Panc1 (cell line): ENCODE measurements around the gene MAPK10. TPM values are rescaled to one million over a fixed set of nuclear protein-coding genes. Genes with fewer than 3 reads are reported as not detected.

Source experiments
- ATAC-seq: fragments of 200-7000 bp; cut with Tn5 transposase; 2 replicates; pipeline ENCODE4 v1.9.1; 2020; ENCODE audit warnings: mild to moderate bottlenecking, moderate library complexity
- BruUV-seq: library from RNA; stranded (reverse); fragments of 400-500 nt; replicated peaks from 2 replicates; lab custom pipeline; 2021; lab: Mats Ljungman, UMichigan
- CTCF ChIA-PET: fragments of 300-600 bp; sonication (Branson Sonifier 250); formaldehyde crosslinking; loops from one replicate; lab custom pipeline; 2022; ENCODE audit warnings: antibody characterized with exemption; lab: Charles Lee
- POLR2A ChIA-PET: fragments of 300-600 bp; sonication (Branson Sonifier 250); formaldehyde crosslinking; loops from one replicate; lab custom pipeline; 2022; ENCODE audit warnings: antibody characterized with exemption; lab: Charles Lee
- DNase-seq: peaks from one replicate; pipeline ENCODE4 v3.0.0-alpha.2; 2010; ENCODE audit warnings: low read depth, low spot score
- H3K27ac ChIP-seq: 2 replicates; pipeline ENCODE4 v1.5.1; 2011; ENCODE audit warnings: mild to moderate bottlenecking, low read length, inconsistent platforms
- H3K27me3 ChIP-seq: fragments of 200-500 bp; sonication (Bioruptor generic); 2 replicates; pipeline ENCODE4 v1.6.0; 2014; ENCODE audit warnings: low read length, inconsistent platforms; ENCODE audit not compliant: control insufficient read depth, insufficient read depth
- H3K36me3 ChIP-seq: fragments of 200-500 bp; sonication (Bioruptor generic); 2 replicates; pipeline ENCODE4 v1.5.1; 2014; ENCODE audit warnings: inconsistent platforms, mild to moderate bottlenecking, low read length, moderate library complexity; ENCODE audit not compliant: control insufficient read depth, insufficient read depth
- H3K4me1 ChIP-seq: 2 replicates; pipeline ENCODE4 v1.5.1; 2011; ENCODE audit warnings: inconsistent platforms, mild to moderate bottlenecking, low read length, moderate library complexity; ENCODE audit not compliant: control insufficient read depth, insufficient read depth
- H3K4me3 ChIP-seq, 2 experiments: 2 replicates each; pipeline ENCODE4 v1.5.1; 2011 to 2012; ENCODE audit warnings: low read depth in 2 of 2, low read length in 2 of 2, mild to moderate bottlenecking in 2 of 2, inconsistent platforms in 1 of 2, moderate library complexity in 1 of 2
- H3K9me3 ChIP-seq: fragments of 200-500 bp; sonication (Bioruptor generic); 2 replicates; pipeline ENCODE4 v1.5.1; 2014; ENCODE audit warnings: low read depth, mild to moderate bottlenecking, inconsistent platforms, low read length, moderate library complexity; ENCODE audit not compliant: control insufficient read depth, insufficient read depth
- CTCF ChIP-seq: fragments of 450-650 bp; IDR thresholded peaks from 2 replicates; pipeline ENCODE4 v1.5.1; 2017; ENCODE audit warnings: mild to moderate bottlenecking
- POLR2AphosphoS5 ChIP-seq: IDR thresholded peaks from 2 replicates; pipeline ENCODE4 v1.6.1; 2012; ENCODE audit warnings: mild to moderate bottlenecking, low read depth, low read length, moderate library complexity
- REST ChIP-seq, 2 experiments: IDR thresholded peaks; 2 replicates each; pipeline ENCODE4 v1.6.1; 2011 to 2012; ENCODE audit warnings: low read depth in 2 of 2, control low read depth in 1 of 2, low read length in 1 of 2, mild to moderate bottlenecking in 1 of 2, moderate library complexity in 1 of 2; ENCODE audit not compliant: insufficient read depth in 1 of 2
- SIN3A ChIP-seq: IDR thresholded peaks from 2 replicates; pipeline ENCODE4 v1.6.1; 2012; ENCODE audit warnings: low read depth, mild to moderate bottlenecking, low read length, moderate library complexity, borderline replicate concordance; ENCODE audit not compliant: insufficient read depth
- TCF7L2 ChIP-seq: IDR thresholded peaks from 2 replicates; pipeline ENCODE4 v1.6.1; 2011; ENCODE audit warnings: mild to moderate bottlenecking, low read depth, low read length, inconsistent platforms
- in situ Hi-C: cut with HindIII; loops from 2 replicates; pipeline ENCODE4 v1.10.0; 2016; ENCODE audit warnings: low sequenced_read_pairs, low pct_unique_long_range_greater_than_20kb
- intact Hi-C: fragments of 100-400 bp; cut with micrococcal nuclease; formaldehyde crosslinking; loops from one replicate; pipeline ENCODE4 v1.10.0; 2022; ENCODE audit not compliant: unreplicated experiment
- total RNA-seq: library from RNA; stranded (reverse); gene quantifications from one replicate; pipeline ENCODE4 v1.2.1, GENCODE V29; 2021; ENCODE audit not compliant: unreplicated experiment

Gene MAPK10
- total RNA-seq, 1 experiment from 2014 or later = 0.85 TPM

- no peak for TF ChIP-seq REST (IDR thresholded peaks at IDR 0.05; ENCODE audit: insufficient read depth in 1 of 2, low read depth in 2 of 2, low read length in 1 of 2)
- no peak for TF ChIP-seq TCF7L2
- no peak for TF ChIP-seq SIN3A
- no peak for TF ChIP-seq POLR2AphosphoS5
- TF ChIP-seq CTCF = no peak
- Histone ChIP-seq H3K9me3 (no peaks in the 10 kb centered on the region), H3K4me3 (no peak overlapping the region), H3K4me1 (no peaks in the 10 kb centered on the region), H3K36me3 (no peaks in the 10 kb centered on the region), H3K27ac (no peak overlapping the region), H3K27me3 (no peaks in the 10 kb centered on the region)
- ATAC-seq (no peak), DNase-seq (no peak)
- CTCF ChIA-PET = no interaction called here
- intact Hi-C loops (no loop called here), in situ Hi-C loops (no loop called here)
- BruUV-seq = no TSS peak
- POLR2A ChIA-PET = no interaction called here
Observed at GRCh38 chr4:86013621-86014020, 346.2 kb downstream of the MAPK10 start.

GRCh38 chr4:86011117-86011516, 348.7 kb downstream of the MAPK10 start:
- BruUV-seq = no TSS peak
- no peak overlapping the region for H3K27ac ChIP-seq
- ChIA-PET CTCF (no interaction called here), POLR2A (no interaction called here)
- H3K27me3 ChIP-seq = no peaks in the 10 kb centered on the region
- ATAC-seq (no peak), DNase-seq (no peak)
- H3K4me1 ChIP-seq = no peaks in the 10 kb centered on the region
- in situ Hi-C loops = no loop called here
- no peaks in the 10 kb centered on the region for H3K36me3 ChIP-seq
- no peaks in the 10 kb centered on the region for H3K9me3 ChIP-seq
- no peak for TF ChIP-seq REST (IDR thresholded peaks at IDR 0.05; ENCODE audit: insufficient read depth in 1 of 2, low read depth in 2 of 2, low read length in 1 of 2)
- TF ChIP-seq TCF7L2 = no peak
- TF ChIP-seq POLR2AphosphoS5 = no peak
- TF ChIP-seq SIN3A = no peak
- no peak for TF ChIP-seq CTCF
- intact Hi-C loops = no loop called here
- no peak overlapping the region for H3K4me3 ChIP-seq
